Right cardiac atrium (tissue), 5 donors: ENCODE measurements around the gene MVD. TPM values are rescaled to one million over a fixed set of nuclear protein-coding genes. Genes with fewer than 3 reads are reported as not detected.

Experiments used
- ATAC-seq, 2 donors: fragments of 200-7000 bp; cut with Tn5 transposase; one replicate each; pipeline versions ENCODE4 v1.8.0 to v1.9.1; 2020; ENCODE audit warnings: moderate library complexity in 2 of 2, mild to moderate bottlenecking in 1 of 2
- DNase-seq, 3 donors: peaks; one replicate each; pipeline ENCODE4 v3.0.0-alpha.2; 2020
- H3K27ac ChIP-seq: one replicate; pipeline ENCODE4 v1.5.1; 2013; ENCODE audit warnings: mild to moderate bottlenecking, low read length, control low read depth, moderate library complexity
- H3K27me3 ChIP-seq: one replicate; pipeline ENCODE4 v1.6.1; 2013; ENCODE audit not compliant: control insufficient read depth, insufficient read depth
- H3K4me1 ChIP-seq: one replicate; pipeline ENCODE4 v1.6.1; 2013; ENCODE audit warnings: low read length; ENCODE audit not compliant: control insufficient read depth, insufficient read depth
- H3K4me3 ChIP-seq: one replicate; pipeline ENCODE4 v1.5.1; 2013; ENCODE audit warnings: low read length, control low read depth
- H3K9me3 ChIP-seq: one replicate; pipeline ENCODE4 v1.6.1; 2013; ENCODE audit warnings: low read length; ENCODE audit not compliant: control insufficient read depth
- WGBS: extraction: QIAGEN DNeasy Blood & Tissue Kit; methylation state at CpG from one replicate; pipeline ENCODE4 v1.1.7; 2013; 5-methylcytosine and 5-hydroxymethylcytosine counted together
- intact Hi-C, 4 donors: fragments of 100-400 bp; cut with DNase I; formaldehyde crosslinking; loops; one replicate each; pipeline versions ENCODE4 v1.11.0 to v1.14.0; 2022 to 2023
- polyA plus RNA-seq: library from polyadenylated mRNA; stranded (reverse); fragments of 200-250 nt; gene quantifications from one replicate; pipeline ENCODE4 v1.2.3, GENCODE V29; 2013
- total RNA-seq, 4 donors: library from RNA; stranded (reverse); fragmentation: NEBNext Ultra II Directional; extraction: Animal tissue kit (Norgen Biotek cat#: 25700); gene quantifications; one replicate each; pipeline ENCODE4 v1.2.1, GENCODE V29; 2021
- donor health status: healthy with polysubstance abuse.
- donor health status: DM: no; HTN: yes; CAD: no.
- donor health status: DM: no; HTN: no; CAD: no.
- donor health status: DM: no; HTN: yes; CAD: no; lungs with severe emphysema.
- donor health status: DM: yes; HTN: yes; CAD: no.

Gene MVD
- total and polyA plus RNA-seq, 5 donors, result 29.8 to 35.9 (median 32.0) TPM

GRCh38 chr16:88618956-88619667, 43.8 kb downstream of the MVD start:
- Histone ChIP-seq H3K4me3 (no peak overlapping the region), H3K9me3 (no peaks in the 10 kb centered on the region), H3K27me3 (no peaks in the 10 kb centered on the region), H3K27ac (peak overlapping the region; percentile 16), H3K4me1 (peaks cover 10% of the 10 kb centered on the region)
- intact Hi-C loops, result no loop called here
- ATAC-seq (no peak), DNase-seq (peak in 1 of 3 donors; percentile 29)
- 76% methylated on average over 19 of the region's 19 CpGs for WGBS

DNA sequence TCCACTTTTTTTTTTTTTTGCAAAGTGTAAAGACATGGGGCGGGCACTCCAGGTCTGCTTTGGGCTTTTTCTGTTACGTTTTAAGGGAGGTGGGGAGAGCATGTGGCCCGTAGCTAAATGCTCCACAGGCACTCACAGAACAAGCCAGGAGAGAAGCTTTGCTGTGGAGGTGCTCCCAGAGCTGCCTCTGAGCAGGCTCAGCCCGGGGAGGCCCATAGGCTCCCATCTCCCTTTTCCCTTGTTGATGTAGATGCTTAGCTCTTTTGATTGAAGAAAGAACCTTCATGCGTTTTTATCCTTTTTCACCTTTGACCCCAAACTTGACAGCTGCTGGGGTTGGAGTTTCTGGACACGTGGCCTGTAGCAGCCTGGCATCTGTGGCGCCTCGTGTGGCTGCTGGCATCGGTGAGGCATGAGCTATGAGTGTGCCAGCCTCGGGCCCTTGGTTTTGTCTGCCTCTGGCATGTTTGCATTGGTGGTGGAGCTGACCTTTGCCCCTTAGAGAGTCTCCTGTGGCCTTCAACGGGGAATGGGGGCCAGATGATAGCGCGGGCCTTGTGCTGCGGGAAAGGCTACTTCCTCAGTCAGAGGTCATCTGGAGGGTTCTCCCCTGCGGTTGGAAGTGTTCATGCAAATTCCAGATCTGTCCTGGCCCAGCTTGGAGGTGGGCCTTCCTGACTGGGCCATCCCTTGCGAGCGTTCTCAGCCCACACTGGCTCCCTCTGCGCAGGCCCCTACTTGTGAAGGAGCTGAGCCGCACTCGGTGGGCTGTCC, 44.5 kb downstream of the MVD start:
- no peak for DNase-seq
- H3K27ac ChIP-seq, result peak overlapping the region; percentile 14
- no peaks in the 10 kb centered on the region for H3K9me3 ChIP-seq
- no peak overlapping the region for H3K4me3 ChIP-seq
- WGBS, result 62% methylated on average over 20 of the region's 20 CpGs
- H3K4me1 ChIP-seq, result peaks cover 10% of the 10 kb centered on the region
- ATAC-seq, result no peak
- no peaks in the 10 kb centered on the region for H3K27me3 ChIP-seq
- intact Hi-C loops, result no loop called here

DNA sequence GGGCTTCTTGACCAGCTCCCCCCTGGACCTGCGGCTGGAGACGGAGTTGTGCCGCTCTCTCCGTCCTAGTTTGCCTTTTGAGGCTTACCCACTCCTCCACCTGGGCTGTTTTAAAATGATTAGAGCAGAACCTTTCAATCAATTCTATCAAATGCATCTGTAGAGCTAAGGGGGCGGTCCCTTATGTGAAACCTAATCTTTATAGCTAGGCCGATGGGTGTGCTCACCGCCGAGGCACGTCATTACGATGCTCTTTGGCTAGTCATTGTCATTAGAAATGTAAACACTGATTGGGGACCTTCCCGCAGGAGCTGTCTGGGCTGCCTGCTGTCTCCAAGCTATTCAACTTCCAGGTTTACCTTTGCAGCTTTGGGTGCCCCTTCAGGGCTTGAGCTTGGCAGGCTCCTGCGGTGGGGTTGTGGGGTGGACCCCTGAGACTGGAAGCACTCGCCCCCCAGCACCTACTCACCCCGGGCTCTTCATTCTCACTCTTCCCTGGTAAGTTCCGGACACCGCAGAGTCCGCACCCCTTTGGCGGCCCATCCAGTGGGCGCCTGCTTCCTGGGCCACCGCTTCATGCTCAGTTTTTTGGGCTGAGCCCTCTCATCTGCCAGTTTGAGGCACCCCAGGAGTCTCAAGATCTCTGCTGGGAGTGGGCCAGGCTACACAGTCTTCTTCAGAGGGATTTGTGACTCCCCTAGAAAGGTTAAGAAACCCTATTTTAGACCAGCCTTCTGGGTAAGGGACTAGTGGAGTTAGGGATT, 45.4 kb downstream of the MVD start:
- peaks cover 10% of the 10 kb centered on the region for H3K4me1 ChIP-seq
- H3K27me3 ChIP-seq, result no peaks in the 10 kb centered on the region
- ATAC-seq (no peak), DNase-seq (no peak)
- no peaks in the 10 kb centered on the region for H3K9me3 ChIP-seq
- 92% methylated on average over 20 of the region's 20 CpGs for WGBS
- H3K4me3 ChIP-seq, result no peak overlapping the region
- H3K27ac ChIP-seq, result no peak overlapping the region
- intact Hi-C loops, result no loop called here

DNA sequence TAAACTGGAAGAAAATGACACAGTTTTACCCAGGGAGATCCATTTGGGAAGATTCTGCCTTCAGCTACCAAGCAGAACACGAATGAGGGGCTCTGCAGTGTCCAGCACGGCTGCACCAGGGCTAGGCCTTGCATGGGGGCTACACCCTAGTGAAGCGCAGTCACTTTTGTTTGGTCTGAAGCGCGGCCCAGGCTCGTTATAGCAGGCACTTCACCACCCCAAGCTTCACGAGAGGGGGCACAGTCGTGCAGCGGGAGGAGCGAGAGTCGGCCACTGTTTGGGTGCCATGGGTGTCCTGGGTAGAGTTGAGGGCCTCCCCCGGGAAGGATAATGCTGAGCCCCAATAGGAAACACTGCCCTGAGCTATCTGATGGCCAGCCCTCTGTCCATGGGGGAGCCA, 46.2 kb downstream of the MVD start:
- intact Hi-C loops, result no loop called here
- Histone ChIP-seq H3K9me3 (no peaks in the 10 kb centered on the region), H3K27me3 (no peaks in the 10 kb centered on the region), H3K4me1 (peaks cover 10% of the 10 kb centered on the region), H3K4me3 (no peak overlapping the region), H3K27ac (no peak overlapping the region)
- DNase-seq (no peak), ATAC-seq (no peak)
- WGBS, result 92% methylated on average over 12 of the region's 12 CpGs

DNA sequence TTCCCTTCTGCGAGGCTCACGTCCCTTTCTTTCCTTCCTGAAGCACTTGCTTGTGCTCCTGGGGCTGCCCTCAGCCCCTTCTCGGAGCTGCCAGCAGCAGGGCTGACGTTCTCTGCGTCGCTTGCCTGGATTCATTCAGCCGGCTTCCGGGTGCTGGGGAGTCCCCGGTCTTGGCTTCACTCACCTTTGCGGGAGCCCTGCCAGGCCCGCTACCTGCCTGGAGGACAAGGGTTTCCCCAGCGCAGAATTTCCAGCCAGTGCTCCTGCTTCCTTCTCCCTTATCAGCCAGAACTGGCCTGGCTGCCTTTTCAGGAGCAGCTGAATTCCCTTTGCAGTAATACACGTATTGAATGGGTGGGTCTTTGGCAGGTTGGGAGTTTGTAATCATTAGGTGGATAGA, 46.6 kb downstream of the MVD start:
- peak in 1 of 2 donors; percentile 13 for ATAC-seq
- intact Hi-C loops, result no loop called here
- DNase-seq, result no peak
- Histone ChIP-seq H3K27ac (no peak overlapping the region), H3K27me3 (no peaks in the 10 kb centered on the region), H3K4me3 (no peak overlapping the region), H3K4me1 (peaks cover 10% of the 10 kb centered on the region), H3K9me3 (no peaks in the 10 kb centered on the region)
- WGBS, result 75% methylated on average over 13 of the region's 13 CpGs

DNA sequence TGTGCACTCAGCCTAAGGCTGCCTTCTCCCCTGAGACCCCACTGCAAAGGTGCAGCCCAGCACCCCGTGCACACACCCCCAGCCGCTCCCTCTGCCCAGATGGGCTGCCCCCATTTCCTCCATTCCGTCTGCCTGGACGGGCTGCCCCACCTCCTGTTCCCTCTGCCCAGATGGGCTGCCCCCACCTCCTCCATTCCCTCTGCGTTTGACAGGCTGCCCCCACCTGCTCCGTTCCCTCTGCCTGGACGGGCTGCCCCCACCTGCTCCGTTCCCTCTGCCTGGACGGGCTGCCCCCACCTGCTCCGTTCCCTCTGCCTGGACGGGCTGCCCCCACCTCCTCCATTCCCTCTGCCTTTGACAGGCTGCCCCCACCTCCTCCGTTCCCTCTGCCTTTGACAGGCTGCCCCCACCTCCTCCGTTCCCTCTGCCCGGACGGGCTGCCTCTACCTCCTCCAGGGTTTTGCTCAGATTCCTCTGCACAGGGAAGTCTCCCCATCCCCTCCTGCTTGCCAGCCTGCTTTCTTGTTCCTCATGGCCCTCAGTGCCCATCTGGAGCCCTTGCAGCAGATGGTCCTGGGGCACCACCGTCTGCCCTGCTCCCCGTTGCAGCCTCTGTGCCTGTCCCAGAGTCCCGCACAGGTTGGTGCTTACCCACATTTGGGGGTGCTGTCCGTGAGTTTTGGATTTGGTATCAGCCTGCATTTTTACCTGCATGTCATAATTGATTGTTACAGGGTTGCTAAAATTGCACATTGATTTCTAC, 47.9 kb downstream of the MVD start:
- no peak overlapping the region for H3K4me3 ChIP-seq
- no peaks in the 10 kb centered on the region for H3K9me3 ChIP-seq
- DNase-seq, result no peak
- peak overlapping the region; percentile 24 for H3K27ac ChIP-seq
- H3K4me1 ChIP-seq, result peaks cover 10% of the 10 kb centered on the region
- 88% methylated on average over 19 of the region's 19 CpGs for WGBS
- no peak for ATAC-seq
- intact Hi-C loops, result no loop called here
- H3K27me3 ChIP-seq, result no peaks in the 10 kb centered on the region

- DNase-seq, result no peak
- no peak overlapping the region for H3K4me3 ChIP-seq
- no peaks in the 10 kb centered on the region for H3K27me3 ChIP-seq
- ATAC-seq, result no peak
- WGBS, result 77% methylated on average over 19 of the region's 19 CpGs
- peak overlapping the region; percentile 24 for H3K27ac ChIP-seq
- no peaks in the 10 kb centered on the region for H3K9me3 ChIP-seq
- H3K4me1 ChIP-seq, result peaks cover 7% of the 10 kb centered on the region
- intact Hi-C loops, result no loop called here
These were observed 48.7 kb downstream of the MVD start for GRCh38 chr16:88613911-88614817.

GRCh38 chr16:88613293-88613692, 49.6 kb downstream of the MVD start:
- no peak for DNase-seq
- H3K9me3 ChIP-seq, result no peaks in the 10 kb centered on the region
- WGBS, result 75% methylated on average over 10 of the region's 10 CpGs
- no peak overlapping the region for H3K4me3 ChIP-seq
- H3K27ac ChIP-seq, result no peak overlapping the region
- intact Hi-C loops, result no loop called here
- peaks cover 5% of the 10 kb centered on the region for H3K4me1 ChIP-seq
- ATAC-seq, result no peak
- H3K27me3 ChIP-seq, result no peaks in the 10 kb centered on the region

GRCh38 chr16:88610909-88611812, 51.7 kb downstream of the MVD start:
- peaks cover 3% of the 10 kb centered on the region for H3K4me1 ChIP-seq
- no peak overlapping the region for H3K27ac ChIP-seq
- no peak overlapping the region for H3K4me3 ChIP-seq
- no peak for ATAC-seq
- intact Hi-C loops, result no loop called here
- no peaks in the 10 kb centered on the region for H3K27me3 ChIP-seq
- no peak for DNase-seq
- no peaks in the 10 kb centered on the region for H3K9me3 ChIP-seq
- 81% methylated on average over 49 of the region's 49 CpGs for WGBS
